Cardiac septum (tissue), 1 donor: ENCODE data around the gene SLC16A11. TPM values are rescaled to one million over a fixed set of nuclear protein-coding genes. Genes with fewer than 3 reads are reported as not detected.
"Not testable (repeated sequence)": the region's sequence is repeated elsewhere in the genome, so short reads cannot be mapped to it uniquely, and the experiment has no call there.

Experiments used
- DNase-seq: peaks from one replicate; pipeline ENCODE4 v3.0.0-alpha.2; 2020; ENCODE audit warnings: low spot score
- intact Hi-C: fragments of 100-400 bp; cut with DNase I; formaldehyde crosslinking; loops from one replicate; pipeline ENCODE4 v1.14.0; 2022
- total RNA-seq: library from RNA; stranded (reverse); fragmentation: NEBNext Ultra II Directional; extraction: Animal tissue kit (Norgen Biotek cat#: 25700); gene quantifications from one replicate; pipeline ENCODE4 v1.2.1, GENCODE V29; 2021
- donor health status: DM: no; HTN: no; CAD: no.

SLC16A11 gene
- total RNA-seq, 1 donor from 2014 or later, result 1.1 TPM

DNA sequence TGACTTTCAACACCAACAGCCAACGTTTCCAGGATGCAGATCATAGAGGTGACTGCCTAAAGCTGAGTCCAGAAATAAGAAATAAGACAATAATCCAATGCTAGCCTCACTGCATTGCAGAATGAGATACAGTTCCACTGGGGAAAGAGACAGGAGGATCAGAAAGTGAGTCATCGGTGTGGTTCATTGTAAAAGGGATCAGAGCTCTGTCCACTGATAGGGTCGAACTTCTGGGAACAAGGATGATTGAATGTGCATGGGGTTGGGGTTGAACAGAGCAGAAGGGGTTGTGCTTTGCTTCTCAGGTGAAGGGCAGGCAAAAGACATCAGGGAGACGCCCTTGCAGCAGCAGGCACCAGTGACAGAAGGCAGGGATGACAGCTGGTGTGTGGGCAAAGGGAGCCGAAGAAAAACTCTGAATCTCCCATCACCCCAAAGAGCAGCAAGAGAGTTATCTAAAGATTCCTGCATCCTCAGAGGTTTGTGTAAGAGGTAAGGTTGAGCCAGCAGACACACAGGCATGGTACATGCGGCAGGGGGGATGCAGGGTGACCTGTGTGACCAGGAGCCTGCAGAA, 19.7 kb upstream of the SLC16A11 start:
- intact Hi-C loops, result no loop called here
- DNase-seq, result no peak

DNA sequence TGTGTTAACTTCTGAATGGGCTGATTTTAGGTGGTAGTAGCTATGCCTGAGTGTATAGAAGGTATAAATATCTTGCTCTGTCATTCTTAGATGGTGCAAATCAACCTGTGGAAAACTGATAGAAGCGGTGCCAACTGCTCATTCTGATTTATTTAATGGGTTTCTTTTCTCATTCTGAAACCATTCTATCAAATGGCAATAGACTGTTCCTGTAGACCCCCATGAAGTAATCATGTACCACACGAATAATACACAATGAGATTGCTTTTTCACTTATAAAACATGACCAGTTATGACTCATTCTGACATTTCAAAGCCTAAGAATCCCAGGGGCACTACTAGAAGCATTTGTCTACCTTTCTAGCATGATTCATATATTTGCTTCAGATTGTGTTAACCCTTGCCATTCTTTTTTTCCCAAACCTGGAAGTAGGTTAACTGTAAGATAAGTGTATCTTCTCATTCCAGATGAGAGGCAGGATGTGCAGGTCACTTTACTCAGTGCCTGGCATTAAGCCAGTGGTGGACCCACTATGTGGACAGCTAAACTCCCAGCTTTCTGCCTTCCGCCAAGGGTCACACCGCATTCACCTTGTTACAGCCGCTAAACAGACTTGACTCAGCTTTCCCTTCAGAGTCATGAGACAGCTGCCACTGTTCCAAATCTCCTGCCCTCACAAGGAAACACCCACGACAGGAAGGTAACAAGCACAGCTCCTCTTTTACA, 16.4 kb upstream of the SLC16A11 start:
- no peak for DNase-seq
- intact Hi-C loops, result no loop called here

DNA sequence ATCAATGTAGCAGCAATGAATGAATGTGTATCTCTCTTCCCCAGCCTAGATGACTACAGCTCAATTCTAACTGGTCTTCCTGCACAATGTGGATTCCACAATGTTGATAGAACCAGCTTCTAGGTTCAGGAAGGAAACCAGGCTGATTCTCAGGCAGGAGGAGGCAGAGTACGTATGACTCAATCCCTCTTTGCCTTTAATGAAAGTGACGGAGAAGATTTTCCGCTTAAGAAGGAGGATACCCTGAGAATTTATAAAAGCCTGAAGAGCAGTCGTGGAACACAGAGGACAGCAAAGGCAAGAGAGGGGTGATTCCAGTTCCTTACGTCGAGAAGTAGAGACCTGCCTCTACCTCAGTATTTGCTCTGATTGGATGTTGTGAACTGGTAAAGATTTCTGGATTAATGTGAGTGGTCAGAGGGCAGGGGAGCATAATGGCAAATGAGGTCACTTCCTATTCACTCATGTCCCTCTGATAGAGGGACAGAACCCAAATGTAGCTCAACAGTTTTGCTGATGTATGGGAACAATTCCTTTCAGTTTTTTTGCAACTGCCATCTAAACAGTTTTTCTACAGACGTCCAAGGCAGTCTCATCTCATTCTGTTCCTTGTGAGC, 15.0 kb upstream of the SLC16A11 start:
- intact Hi-C loops, result no loop called here
- no peak for DNase-seq

DNA sequence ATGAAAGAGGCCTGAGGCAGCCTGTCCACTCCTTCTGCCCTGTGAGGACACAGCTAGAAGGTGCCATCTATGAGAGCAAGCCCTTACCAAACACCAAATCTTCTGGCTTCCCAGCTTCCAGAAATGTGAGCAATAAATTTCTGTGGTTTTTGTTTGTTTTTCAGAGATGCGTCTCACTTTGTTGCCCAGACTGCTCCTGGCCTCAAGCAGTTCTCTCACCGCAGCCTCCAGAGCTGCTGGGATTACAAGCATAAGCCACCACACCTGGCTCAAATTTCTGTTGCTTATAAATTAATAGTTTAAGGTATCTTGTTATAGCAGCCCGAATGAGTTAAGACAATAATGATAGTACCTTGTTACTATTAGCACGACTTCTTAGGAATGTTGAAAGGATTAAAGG, 12.5 kb upstream of the SLC16A11 start:
- intact Hi-C loops, result no loop called here
- DNase-seq, result no peak

DNA sequence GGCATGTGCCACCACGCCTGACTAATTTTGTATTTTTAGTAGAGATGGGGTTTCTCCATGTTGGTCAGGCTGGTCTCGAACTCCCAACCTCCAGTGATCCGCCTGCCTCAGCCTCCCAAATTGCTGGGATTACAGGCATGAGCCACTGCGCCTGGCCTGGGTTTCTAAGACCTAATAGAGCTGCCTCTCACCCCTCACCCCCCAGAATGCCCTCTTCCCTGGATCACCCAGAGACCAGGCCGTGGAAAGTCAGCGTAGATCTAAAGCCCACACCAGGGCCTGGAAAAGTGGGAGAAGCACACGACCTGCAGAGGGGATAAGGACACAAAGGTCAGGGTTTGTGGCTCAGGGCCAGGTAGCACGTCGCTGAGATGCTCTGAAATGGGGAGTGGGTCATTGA, 6.7 kb upstream of the SLC16A11 start:
- intact Hi-C loops, result not testable (repeated sequence)
- DNase-seq, result peak; percentile 57

- no peak for DNase-seq
- intact Hi-C loops, result loop anchor here (5.0 kb wide), 1 partner anchor 248 kb away; no protein-coding TSS in a partner anchor
These were observed 5.1 kb upstream of the SLC16A11 start for GRCh38 chr17:7048968-7049367.

DNA sequence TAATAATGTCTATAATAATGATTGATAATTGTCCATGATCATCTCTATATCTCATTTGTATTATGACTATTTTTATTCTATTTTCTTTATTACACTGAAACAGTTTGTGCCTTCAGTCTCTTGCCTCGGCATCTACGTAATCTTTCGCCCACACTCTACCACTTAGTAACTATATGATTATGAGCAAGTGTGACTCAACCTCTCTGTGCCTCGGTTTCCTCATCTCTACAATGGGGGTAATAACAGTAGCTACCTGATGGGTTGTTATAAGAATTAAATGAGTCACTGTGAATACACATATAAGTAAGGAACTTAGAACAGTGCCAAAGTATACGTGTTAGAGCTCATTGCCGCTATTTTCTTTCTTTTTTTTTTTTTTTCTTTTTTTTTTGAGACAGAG, 3.7 kb upstream of the SLC16A11 start:
- intact Hi-C loops, result loop anchor here (5.0 kb wide), 1 partner anchor 250 kb away; no protein-coding TSS in a partner anchor
- DNase-seq, result no peak

DNA sequence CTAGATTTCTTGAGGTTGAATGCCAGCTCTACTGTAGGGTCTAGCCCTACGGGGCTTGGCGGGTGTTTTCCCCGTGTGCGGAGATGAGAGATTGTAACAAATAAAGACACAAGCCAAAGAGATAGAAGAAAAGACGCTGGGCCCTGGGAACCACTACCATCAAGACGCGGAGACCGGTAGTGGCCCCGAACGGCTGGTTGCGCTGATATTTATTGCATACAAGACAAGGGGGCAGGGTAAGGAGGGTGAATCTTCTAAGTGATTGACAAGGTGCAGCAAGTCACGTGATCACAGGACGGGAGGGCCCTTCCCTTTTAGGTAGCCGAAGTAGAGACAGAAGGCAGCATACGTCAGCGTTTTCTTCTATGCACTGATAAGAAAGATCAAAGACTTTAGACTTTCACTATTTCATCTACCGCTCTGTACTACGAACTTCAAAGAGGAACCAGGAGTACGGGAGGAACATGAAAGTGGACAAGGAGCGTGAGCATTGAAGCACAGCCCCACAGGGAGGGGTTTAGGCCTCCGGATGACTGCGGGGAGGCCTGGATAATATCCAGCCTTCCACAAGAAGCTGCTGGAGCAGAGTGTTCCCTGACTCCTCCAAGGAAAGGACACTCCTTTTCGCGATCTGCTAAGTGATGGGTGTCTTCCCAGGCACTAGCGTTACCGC, 3.0 kb upstream of the SLC16A11 start:
- intact Hi-C loops, result loop anchor here (5.0 kb wide), 1 partner anchor 250 kb away; no protein-coding TSS in a partner anchor
- DNase-seq, result not testable (repeated sequence)

- DNase-seq, result no peak
- intact Hi-C loops, result loop anchor here (5.0 kb wide), 1 partner anchor 251 kb away; no protein-coding TSS in a partner anchor
These were observed 2.3 kb upstream of the SLC16A11 start for GRCh38 chr17:7046127-7046724.

GRCh38 chr17:7045492-7046126, 1.7 kb upstream of the SLC16A11 start:
- intact Hi-C loops, result loop anchor here (5.0 kb wide), 1 partner anchor 252 kb away; no protein-coding TSS in a partner anchor

DNA sequence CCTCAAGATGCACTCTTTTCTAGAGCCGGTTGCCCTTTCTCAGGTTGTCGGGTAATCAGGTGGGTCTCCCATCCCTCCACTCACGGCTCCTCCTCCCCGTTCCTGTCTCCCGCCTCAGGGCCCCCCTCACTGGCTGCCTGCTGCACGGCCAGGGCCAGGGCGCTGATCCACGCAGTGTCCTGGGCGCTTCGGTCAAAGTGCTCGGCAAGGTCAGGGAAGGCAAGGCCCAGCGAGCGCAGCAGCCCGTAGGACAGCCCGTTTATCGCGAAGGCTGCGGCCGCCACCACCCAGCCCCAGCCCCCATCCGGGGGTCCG, 753 bp downstream of the SLC16A11 start:
- DNase-seq, result no peak
- intact Hi-C loops, result no loop called here

More at GRCh38 chr17:7045492-7046126, 1.7 kb upstream of the SLC16A11 start:
- DNase-seq, result no peak

- intact Hi-C loops, result no loop called here
- no peak for DNase-seq
These were observed 1.3 kb downstream of the SLC16A11 start for GRCh38 chr17:7042501-7043181.

GRCh38 chr17:7041607-7042500, 2.0 kb downstream of the SLC16A11 start:
- intact Hi-C loops, result no loop called here
- DNase-seq, result no peak

DNA sequence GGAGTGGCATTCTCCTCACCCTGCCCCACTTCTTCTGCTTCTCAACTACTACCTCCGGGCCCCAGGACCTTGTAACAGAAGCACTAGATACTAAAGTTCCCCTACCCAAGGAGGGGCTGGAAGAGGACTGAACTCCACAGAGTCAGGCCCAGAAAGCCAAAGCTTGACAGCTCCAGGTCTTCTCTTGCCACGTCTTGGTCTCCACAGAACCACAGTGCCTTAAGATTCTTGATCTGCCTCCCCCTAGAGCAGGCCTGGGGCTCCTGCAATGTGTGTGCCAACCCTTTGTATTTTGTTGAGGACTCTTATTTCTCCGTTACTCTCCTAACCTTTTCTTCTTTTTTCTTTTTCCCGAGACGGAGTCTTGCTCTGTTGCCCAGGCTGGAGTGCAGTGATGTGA, 4.1 kb downstream of the SLC16A11 start:
- intact Hi-C loops, result no loop called here
- no peak for DNase-seq

DNA sequence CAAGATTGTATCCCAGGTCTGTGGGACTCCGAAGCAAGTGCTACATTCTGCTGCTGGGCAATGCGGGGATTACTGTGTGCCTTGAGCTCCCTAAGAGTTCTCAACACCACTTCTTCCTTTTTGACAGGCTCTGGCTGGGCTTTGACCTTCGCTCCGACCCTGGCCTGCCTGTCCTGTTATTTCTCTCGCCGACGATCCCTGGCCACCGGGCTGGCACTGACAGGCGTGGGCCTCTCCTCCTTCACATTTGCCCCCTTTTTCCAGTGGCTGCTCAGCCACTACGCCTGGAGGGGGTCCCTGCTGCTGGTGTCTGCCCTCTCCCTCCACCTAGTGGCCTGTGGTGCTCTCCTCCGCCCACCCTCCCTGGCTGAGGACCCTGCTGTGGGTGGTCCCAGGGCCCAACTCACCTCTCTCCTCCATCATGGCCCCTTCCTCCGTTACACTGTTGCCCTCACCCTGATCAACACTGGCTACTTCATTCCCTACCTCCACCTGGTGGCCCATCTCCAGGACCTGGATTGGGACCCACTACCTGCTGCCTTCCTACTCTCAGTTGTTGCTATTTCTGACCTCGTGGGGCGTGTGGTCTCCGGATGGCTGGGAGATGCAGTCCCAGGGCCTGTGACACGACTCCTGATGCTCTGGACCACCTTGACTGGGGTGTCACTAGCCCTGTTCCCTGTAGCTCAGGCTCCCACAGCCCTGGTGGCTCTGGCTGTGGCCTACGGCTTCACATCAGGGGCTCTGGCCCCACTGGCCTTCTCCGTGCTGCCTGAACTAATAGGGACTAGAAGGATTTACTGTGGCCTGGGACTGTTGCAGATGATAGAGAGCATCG, 5.6 kb downstream of the SLC16A11 start:
- intact Hi-C loops, result no loop called here

GRCh38 chr17:7035591-7036368, 8.1 kb downstream of the SLC16A11 start, which contains the start of gene SLC16A13:
Gene SLC16A13 (plus strand): TSS chr17:7036015. CDS start chr17:7036383, 368 bp downstream.
- intact Hi-C loops, result no loop called here
- peak; percentile 98 for DNase-seq

More for the DNA sequence above, 5.6 kb downstream of the SLC16A11 start:
- no peak for DNase-seq
